Measurements from ENCODE around the gene TSSC4. TPM values are rescaled to one million over a fixed set of nuclear protein-coding genes. Genes with fewer than 3 reads are reported as not detected.

The TSSC4 gene
- total and polyA plus RNA-seq, 2 of the 13 experiments (the other 11 are each of a cell fraction or from before 2014, with no cell fraction given): 16.2 to 58.6 TPM

- Histone ChIP-seq H3K27me3 (ENCODE audit: control insufficient read depth in 1 of 2, insufficient read depth in 2 of 2, low read length in 2 of 2) (no peaks in the 10 kb centered on the region; a peak in 1 of 5 replicates), H3K79me2 (ENCODE audit: insufficient read depth, low read length) (peaks cover 7% of the 10 kb centered on the region), H3K4me1 (ENCODE audit: insufficient read depth, low read length) (peaks cover 52% of the 10 kb centered on the region), H2AFZ (ENCODE audit: low read length) (no peak overlapping the region), H3K9me3 (ENCODE audit: low read length) (no peaks in the 10 kb centered on the region), H3K36me3 (replicated peaks in 1 of 2; ENCODE audit: control insufficient read depth in 1 of 2, insufficient read depth in 2 of 2, low read length in 2 of 2) (peaks cover 6 to 7% of the 10 kb centered on the region in 2 experiments; a peak in 2 of 5 replicates), H3K4me3 (replicated peaks in 1 of 3; ENCODE audit: insufficient read depth in 1 of 3, low read depth in 2 of 3, low read length in 3 of 3) (no peak overlapping the region), H3K9ac (ENCODE audit: insufficient read depth, low read depth, low read length) (no peak overlapping the region), H3K27ac (ENCODE audit: extremely low read length, insufficient read depth, low read length) (no peak overlapping the region), H3K4me2 (ENCODE audit: low read depth, low read length) (no peak overlapping the region), H4K20me1 (ENCODE audit: insufficient read depth, low read length) (no peaks in the 10 kb centered on the region)
- no TSS peak for BruUV-seq (replicated peaks)
- DNase-seq (ENCODE audit: low spot score) (no peak), ATAC-seq (no peak), FAIRE-seq (no peak)
- POLR2A ChIA-PET: no interaction called here
- 70% methylated on average over 10 of the region's 14 CpGs for WGBS (ENCODE audit: low lambda C conversion rate)
- intact Hi-C loops (cut with micrococcal nuclease; ENCODE audit: unreplicated experiment) (no loop called here), in situ Hi-C loops (cut with HindIII; ENCODE audit: extremely low pct_ligation_motif_present, low pct_unique_long_range_greater_than_20kb) (no loop called here)
- CTCF ChIA-PET (ENCODE audit: low intra/inter-chr PET ratio, low total read pairs): no interaction called here
- TF ChIP-seq ZNF10 (CRISPR knock-in tag; IDR thresholded peaks at IDR 0.05; ENCODE audit: borderline replicate concordance, low read depth) (no peak), HHEX (CRISPR knock-in tag; IDR thresholded peaks at IDR 0.05) (no peak)
- TF ChIP-seq, protein P1, sequence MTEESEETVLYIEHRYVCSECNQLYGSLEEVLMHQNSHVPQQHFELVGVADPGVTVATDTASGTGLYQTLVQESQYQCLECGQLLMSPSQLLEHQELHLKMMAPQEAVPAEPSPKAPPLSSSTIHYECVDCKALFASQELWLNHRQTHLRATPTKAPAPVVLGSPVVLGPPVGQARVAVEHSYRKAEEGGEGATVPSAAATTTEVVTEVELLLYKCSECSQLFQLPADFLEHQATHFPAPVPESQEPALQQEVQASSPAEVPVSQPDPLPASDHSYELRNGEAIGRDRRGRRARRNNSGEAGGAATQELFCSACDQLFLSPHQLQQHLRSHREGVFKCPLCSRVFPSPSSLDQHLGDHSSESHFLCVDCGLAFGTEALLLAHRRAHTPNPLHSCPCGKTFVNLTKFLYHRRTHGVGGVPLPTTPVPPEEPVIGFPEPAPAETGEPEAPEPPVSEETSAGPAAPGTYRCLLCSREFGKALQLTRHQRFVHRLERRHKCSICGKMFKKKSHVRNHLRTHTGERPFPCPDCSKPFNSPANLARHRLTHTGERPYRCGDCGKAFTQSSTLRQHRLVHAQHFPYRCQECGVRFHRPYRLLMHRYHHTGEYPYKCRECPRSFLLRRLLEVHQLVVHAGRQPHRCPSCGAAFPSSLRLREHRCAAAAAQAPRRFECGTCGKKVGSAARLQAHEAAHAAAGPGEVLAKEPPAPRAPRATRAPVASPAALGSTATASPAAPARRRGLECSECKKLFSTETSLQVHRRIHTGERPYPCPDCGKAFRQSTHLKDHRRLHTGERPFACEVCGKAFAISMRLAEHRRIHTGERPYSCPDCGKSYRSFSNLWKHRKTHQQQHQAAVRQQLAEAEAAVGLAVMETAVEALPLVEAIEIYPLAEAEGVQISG (CRISPR knock-in tag; IDR thresholded peaks at IDR 0.05): no peak
Observed at GRCh38 chr11:2406451-2406850, 5.9 kb downstream of the TSSC4 start.

DNA sequence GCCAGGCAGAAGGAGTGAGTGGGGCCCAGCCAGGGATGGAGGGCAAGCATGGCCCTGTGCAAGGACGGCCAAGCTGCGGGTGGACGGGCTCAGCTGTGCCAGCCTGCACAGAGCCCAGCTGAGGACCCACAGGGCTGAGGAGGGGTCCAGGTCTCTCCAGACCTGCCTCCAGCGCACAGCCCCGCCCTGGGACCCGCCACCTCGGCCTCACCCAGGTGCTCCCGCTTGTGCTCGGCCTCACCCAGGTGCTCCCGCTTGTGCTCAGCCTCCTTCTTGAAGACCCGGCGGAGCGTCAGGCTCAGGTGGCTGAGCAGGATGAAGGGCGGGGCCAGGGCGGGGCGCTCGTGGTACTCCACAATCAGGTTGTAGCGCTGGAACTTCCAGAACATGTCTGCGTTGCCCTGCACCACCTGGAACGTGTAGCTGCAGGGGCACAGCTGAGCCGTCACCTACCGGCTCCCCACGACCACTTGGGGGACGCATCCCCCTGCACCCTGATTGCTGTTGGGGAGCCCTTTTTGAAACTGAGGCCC, 6.4 kb downstream of the TSSC4 start:
- Histone ChIP-seq H3K79me2 (ENCODE audit: insufficient read depth, low read length) (peaks cover 2% of the 10 kb centered on the region), H3K4me2 (ENCODE audit: low read depth, low read length) (no peak overlapping the region), H4K20me1 (ENCODE audit: insufficient read depth, low read length) (no peaks in the 10 kb centered on the region), H3K36me3 (replicated peaks in 1 of 2; ENCODE audit: control insufficient read depth in 1 of 2, insufficient read depth in 2 of 2, low read length in 2 of 2) (peaks cover 6 to 7% of the 10 kb centered on the region in 2 experiments; a peak in 2 of 5 replicates), H3K4me3 (replicated peaks in 1 of 3; ENCODE audit: insufficient read depth in 1 of 3, low read depth in 2 of 3, low read length in 3 of 3) (no peak overlapping the region), H2AFZ (ENCODE audit: low read length) (no peak overlapping the region), H3K27me3 (ENCODE audit: control insufficient read depth in 1 of 2, insufficient read depth in 2 of 2, low read length in 2 of 2) (no peaks in the 10 kb centered on the region), H3K27ac (ENCODE audit: extremely low read length, insufficient read depth, low read length) (no peak overlapping the region), H3K4me1 (ENCODE audit: insufficient read depth, low read length) (peaks cover 52% of the 10 kb centered on the region), H3K9ac (ENCODE audit: insufficient read depth, low read depth, low read length) (no peak overlapping the region), H3K9me3 (ENCODE audit: low read length) (no peaks in the 10 kb centered on the region)
- ChIA-PET CTCF (ENCODE audit: low intra/inter-chr PET ratio, low total read pairs) (no interaction called here), POLR2A (no interaction called here)
- FAIRE-seq: no peak
- no peak for DNase-seq (ENCODE audit: low spot score)
- WGBS (ENCODE audit: low lambda C conversion rate): 91% methylated on average over 4 of the region's 24 CpGs
- in situ Hi-C loops (cut with HindIII; ENCODE audit: extremely low pct_ligation_motif_present, low pct_unique_long_range_greater_than_20kb) (no loop called here), intact Hi-C loops (cut with micrococcal nuclease; ENCODE audit: unreplicated experiment) (no loop called here)
- no TSS peak for BruUV-seq (replicated peaks)
- TF ChIP-seq FOXP1 (IDR thresholded peaks at IDR 0.05) (no peak), FOXP1 (CRISPR knock-in tag; IDR thresholded peaks at IDR 0.05) (no peak), ZNF263 (CRISPR knock-in tag; IDR thresholded peaks at IDR 0.05) (peak; percentile 72), ETV5 (CRISPR knock-in tag; IDR thresholded peaks at IDR 0.05; ENCODE audit: borderline replicate concordance) (no peak), TAF1 (CRISPR knock-in tag; IDR thresholded peaks at IDR 0.05) (no peak), ZNF121 (CRISPR knock-in tag; IDR thresholded peaks at IDR 0.05) (no peak)
- ATAC-seq: no peak

All from HepG2 (cell line).